ENCODE data around the gene HDAC9. TPM values are rescaled to one million over a fixed set of nuclear protein-coding genes. Genes with fewer than 3 reads are reported as not detected.
A peak's percentile ranks its signal among the peaks of the same experiment; 100 is the strongest.

The HDAC9 gene
- polyA plus RNA-seq, 3 donors: 41.7 to 51.2 (median 44.2) TPM

DNA sequence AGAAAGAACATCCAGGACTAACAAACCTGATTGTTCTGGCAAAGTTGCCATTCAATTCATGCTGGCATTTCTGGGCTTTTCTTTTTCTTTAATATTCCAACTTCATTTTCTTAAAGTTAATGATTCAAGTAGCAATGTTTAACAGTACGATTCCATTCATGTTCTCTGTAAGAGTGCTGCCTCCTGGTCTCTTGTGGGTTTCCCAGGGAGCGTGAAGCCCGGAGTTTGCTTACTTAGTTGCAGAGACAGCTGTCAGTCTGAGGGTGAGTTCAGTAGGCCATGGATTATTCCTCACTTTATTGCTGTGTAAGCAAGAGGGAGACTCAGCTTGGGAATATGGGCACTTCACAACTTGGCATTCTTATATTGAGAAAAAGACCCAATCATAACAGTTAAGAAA lies 479.7 kb downstream of the HDAC9 start:
- DNase-seq: no peak
- Histone ChIP-seq H3K36me3 (replicated peaks in 1 of 2; ENCODE audit: control insufficient read depth in 1 of 2, insufficient read depth in 2 of 2, low read length in 2 of 2) (no peaks in the 10 kb centered on the region), H3K9ac (ENCODE audit: insufficient read depth, low read length, poor library complexity, severe bottlenecking) (no peak overlapping the region), H3K27ac (ENCODE audit: low read depth in 1 of 2, low read length in 2 of 2) (no peak overlapping the region), H3K4me3 (replicated peaks in 1 of 3; ENCODE audit: low read depth in 2 of 3, low read length in 3 of 3) (no peak overlapping the region), H3K4me1 (ENCODE audit: control insufficient read depth in 1 of 2, insufficient read depth in 2 of 2, low read length in 2 of 2) (no peaks in the 10 kb centered on the region), H3K9me3 (replicated peaks in 1 of 2; ENCODE audit: control insufficient read depth in 1 of 2, insufficient read depth in 1 of 2, low read length in 2 of 2) (peaks cover 4 to 5% of the 10 kb centered on the region in 2 donors), H3K4me2 (replicated peaks; ENCODE audit: extremely low read depth, low read length, poor library complexity, severe bottlenecking) (no peak overlapping the region), H3K79me2 (ENCODE audit: insufficient read depth, low read length) (no peaks in the 10 kb centered on the region), H4K20me1 (ENCODE audit: insufficient read depth, low read length) (no peaks in the 10 kb centered on the region), H3K27me3 (ENCODE audit: control insufficient read depth in 2 of 2, insufficient read depth in 2 of 2, low read length in 2 of 2) (no peaks in the 10 kb centered on the region), H2AFZ (ENCODE audit: insufficient read depth, low read depth, low read length, poor library complexity, severe bottlenecking) (no peak overlapping the region)
- 100% methylated on average over 3 of the region's 3 CpGs for WGBS (ENCODE audit: insufficient coverage)
- Mint-ChIP-seq H3K4me3 (no peak overlapping the region), H3K27me3 (ENCODE audit: low read depth in 3 of 3) (no peaks in the 10 kb centered on the region), H3K9me3 (peaks cover 3 to 14% (median 4%) of the 10 kb centered on the region in 7 donors), H3K27ac (no peak overlapping the region), H3K4me1 (no peaks in the 10 kb centered on the region), H3K36me3 (no peaks in the 10 kb centered on the region)
- intact Hi-C loops (cut with micrococcal nuclease): no loop called here
- TF ChIP-seq, protein P1, sequence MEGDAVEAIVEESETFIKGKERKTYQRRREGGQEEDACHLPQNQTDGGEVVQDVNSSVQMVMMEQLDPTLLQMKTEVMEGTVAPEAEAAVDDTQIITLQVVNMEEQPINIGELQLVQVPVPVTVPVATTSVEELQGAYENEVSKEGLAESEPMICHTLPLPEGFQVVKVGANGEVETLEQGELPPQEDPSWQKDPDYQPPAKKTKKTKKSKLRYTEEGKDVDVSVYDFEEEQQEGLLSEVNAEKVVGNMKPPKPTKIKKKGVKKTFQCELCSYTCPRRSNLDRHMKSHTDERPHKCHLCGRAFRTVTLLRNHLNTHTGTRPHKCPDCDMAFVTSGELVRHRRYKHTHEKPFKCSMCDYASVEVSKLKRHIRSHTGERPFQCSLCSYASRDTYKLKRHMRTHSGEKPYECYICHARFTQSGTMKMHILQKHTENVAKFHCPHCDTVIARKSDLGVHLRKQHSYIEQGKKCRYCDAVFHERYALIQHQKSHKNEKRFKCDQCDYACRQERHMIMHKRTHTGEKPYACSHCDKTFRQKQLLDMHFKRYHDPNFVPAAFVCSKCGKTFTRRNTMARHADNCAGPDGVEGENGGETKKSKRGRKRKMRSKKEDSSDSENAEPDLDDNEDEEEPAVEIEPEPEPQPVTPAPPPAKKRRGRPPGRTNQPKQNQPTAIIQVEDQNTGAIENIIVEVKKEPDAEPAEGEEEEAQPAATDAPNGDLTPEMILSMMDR (IDR thresholded peaks at IDR 0.05): no peak

DNA sequence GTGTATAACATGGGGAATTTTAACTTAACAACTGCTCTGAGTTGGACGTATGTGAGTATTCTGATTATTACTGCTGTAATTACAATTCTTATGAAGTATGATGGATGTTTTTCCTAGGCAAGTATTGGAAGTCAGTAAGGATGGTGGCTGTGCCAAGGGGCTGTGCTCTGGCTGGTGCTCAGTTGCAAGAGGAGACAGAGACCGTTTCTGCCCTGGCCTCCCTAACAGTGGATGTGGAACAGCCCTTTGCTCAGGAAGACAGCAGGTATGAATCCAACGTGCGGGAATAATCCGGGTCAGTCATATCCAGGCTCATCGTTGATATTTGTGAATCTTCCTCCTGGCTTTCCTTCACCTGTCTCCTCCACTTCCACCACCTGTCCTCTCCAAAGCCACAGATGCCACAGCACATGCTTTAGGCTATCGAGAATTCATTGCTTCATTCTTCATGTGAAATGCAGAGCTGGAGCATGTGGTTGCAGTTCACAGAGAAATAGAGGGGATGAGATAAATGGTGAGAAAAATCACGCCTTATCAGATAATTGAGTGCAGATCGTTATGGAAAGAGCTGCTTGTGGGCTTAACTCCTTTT lies 480.2 kb downstream of the HDAC9 start:
- H4K20me1 ChIP-seq (ENCODE audit: insufficient read depth, low read length): no peaks in the 10 kb centered on the region
- TF ChIP-seq, protein P1 (IDR thresholded peaks at IDR 0.05): no peak
- H3K36me3 Mint-ChIP-seq: no peaks in the 10 kb centered on the region
- H3K9me3 Mint-ChIP-seq: peaks cover 3 to 17% (median 8%) of the 10 kb centered on the region in 7 donors
- H3K4me3 Mint-ChIP-seq: no peak overlapping the region
- no peak overlapping the region for H3K4me3 ChIP-seq (replicated peaks in 1 of 3; ENCODE audit: low read depth in 2 of 3, low read length in 3 of 3)
- H3K27me3 Mint-ChIP-seq (ENCODE audit: low read depth in 3 of 3): peaks cover 0 to 3% (median 0%) of the 10 kb centered on the region in 3 donors
- no peak for DNase-seq
- WGBS (ENCODE audit: insufficient coverage): 94% methylated on average over 5 of the region's 9 CpGs
- no peaks in the 10 kb centered on the region for H3K27me3 ChIP-seq (ENCODE audit: control insufficient read depth in 2 of 2, insufficient read depth in 2 of 2, low read length in 2 of 2)
- H3K27ac Mint-ChIP-seq: peak overlapping the region in 1 of 7 donors; percentile 31
- no peak overlapping the region for H2AFZ ChIP-seq (ENCODE audit: insufficient read depth, low read depth, low read length, poor library complexity, severe bottlenecking)
- H3K9me3 ChIP-seq (replicated peaks in 1 of 2; ENCODE audit: control insufficient read depth in 1 of 2, insufficient read depth in 1 of 2, low read length in 2 of 2): peaks cover 4 to 5% of the 10 kb centered on the region in 2 donors
- H3K4me2 ChIP-seq (replicated peaks; ENCODE audit: extremely low read depth, low read length, poor library complexity, severe bottlenecking): no peak overlapping the region
- intact Hi-C loops (cut with micrococcal nuclease): no loop called here
- no peaks in the 10 kb centered on the region for H3K79me2 ChIP-seq (ENCODE audit: insufficient read depth, low read length)
- no peak overlapping the region for H3K9ac ChIP-seq (ENCODE audit: insufficient read depth, low read length, poor library complexity, severe bottlenecking)
- H3K4me1 Mint-ChIP-seq: no peaks in the 10 kb centered on the region
- no peaks in the 10 kb centered on the region for H3K36me3 ChIP-seq (replicated peaks in 1 of 2; ENCODE audit: control insufficient read depth in 1 of 2, insufficient read depth in 2 of 2, low read length in 2 of 2)
- H3K27ac ChIP-seq (ENCODE audit: low read depth in 1 of 2, low read length in 2 of 2): no peak overlapping the region
- H3K4me1 ChIP-seq (ENCODE audit: control insufficient read depth in 1 of 2, insufficient read depth in 2 of 2, low read length in 2 of 2): no peaks in the 10 kb centered on the region
